ENCODE data around the gene ATOX1.

Gene ATOX1

GRCh38 chr5:151758141-151758429 is 346 bp downstream of the ATOX1 start:
- CTCF ChIA-PET, result interaction anchor here (0.6 to 1.6 kb wide), 4 partner anchors 14 to 493 kb away, joined by 3 to 6 read pairs (median 5); no protein-coding TSS in a partner anchor
- Histone ChIP-seq H3K27ac (ENCODE audit: extremely low read depth, low read depth, low read length) (peak overlapping the region; percentile 42; the same call in 1 of the 2 replicates), H3K4me1 (ENCODE audit: control insufficient read depth, insufficient read depth, low read length) (peaks cover 9% of the 10 kb centered on the region), H3K4me3 (ENCODE audit: low read depth, low read length) (peak overlapping the region; percentile 75), H3K9me3 (ENCODE audit: control insufficient read depth, insufficient read depth, low read depth, low read length) (no peaks in the 10 kb centered on the region), H3K36me3 (ENCODE audit: control insufficient read depth in 2 of 2, insufficient read depth in 1 of 2, low read length in 2 of 2) (peaks cover 0 to 6% of the 10 kb centered on the region in 2 experiments; a peak in 2 of 3 replicates)
- TF ChIP-seq ZNF704 (tag by site-specific recombination; IDR thresholded peaks at IDR 0.05) (no peak), SCRT2 (tag by site-specific recombination; IDR thresholded peaks at IDR 0.05) (peak; percentile 38; the same call in 1 of the 2 replicates), ZBTB10 (tag by site-specific recombination; IDR thresholded peaks at IDR 0.05) (no peak)
- POLR2A ChIA-PET, result interaction anchor here (0.5 to 6.2 kb wide), 6 partner anchors 8 to 506 kb away, joined by 3 to 58 read pairs (median 4); partner anchors contain the start of genes G3BP1 and SPARC

- peak overlapping the region; percentile 75 for H3K4me3 ChIP-seq (ENCODE audit: low read depth, low read length)
- TF ChIP-seq SCRT1 (tag by site-specific recombination; IDR thresholded peaks at IDR 0.05; ENCODE audit: borderline replicate concordance), result peak; percentile 72; the same call in 1 of the 2 replicates
- peak; percentile 21; the same call in 1 of the 2 replicates for TF ChIP-seq GLIS2 (tag by site-specific recombination; IDR thresholded peaks at IDR 0.05)
- peak; percentile 68; the same call in 1 of the 2 replicates for TF ChIP-seq PRDM10 (tag by site-specific recombination; IDR thresholded peaks at IDR 0.05)
- peak; percentile 96 for TF ChIP-seq SCRT2 (tag by site-specific recombination; IDR thresholded peaks at IDR 0.05)
- TF ChIP-seq MZF1 (tag by site-specific recombination; IDR thresholded peaks at IDR 0.05; ENCODE audit: borderline replicate concordance), result no peak
- peak; percentile 94 for TF ChIP-seq ZBTB17 (tag by site-specific recombination; IDR thresholded peaks at IDR 0.05)
- TF ChIP-seq ZNF362 (tag by site-specific recombination; IDR thresholded peaks at IDR 0.05), result no peak
- peak; percentile 90 for TF ChIP-seq ZNF449 (tag by site-specific recombination; IDR thresholded peaks at IDR 0.05)
- TF ChIP-seq ZNF184 (tag by site-specific recombination; IDR thresholded peaks at IDR 0.05), result no peak
- TF ChIP-seq ZNF76 (tag by site-specific recombination; IDR thresholded peaks at IDR 0.05; ENCODE audit: borderline replicate concordance, low read depth), result no peak
- peaks cover 9% of the 10 kb centered on the region for H3K4me1 ChIP-seq (ENCODE audit: control insufficient read depth, insufficient read depth, low read length)
- peak overlapping the region; percentile 42; the same call in 1 of the 2 replicates for H3K27ac ChIP-seq (ENCODE audit: extremely low read depth, low read depth, low read length)
- no peaks in the 10 kb centered on the region for H3K9me3 ChIP-seq (ENCODE audit: control insufficient read depth, insufficient read depth, low read depth, low read length)
- H3K36me3 ChIP-seq (ENCODE audit: control insufficient read depth in 2 of 2, insufficient read depth in 1 of 2, low read length in 2 of 2), result peaks cover 0 to 12% of the 10 kb centered on the region in 2 experiments; a peak in 2 of 3 replicates
- ChIA-PET POLR2A (interaction anchor here (0.5 to 6.2 kb wide), 6 partner anchors 8 to 505 kb away, joined by 3 to 58 read pairs (median 4); partner anchors contain the start of genes G3BP1 and SPARC), CTCF (interaction anchor here (0.6 to 1.6 kb wide), 6 partner anchors 14 to 494 kb away, joined by 3 to 8 read pairs (median 5); no protein-coding TSS in a partner anchor)
Observed at GRCh38 chr5:151757233-151758140, 944 bp downstream of the ATOX1 start.
